Measurements from ENCODE around the gene CREBZF.
"Not testable (repeated sequence)": the region's sequence is repeated elsewhere in the genome, so short reads cannot be mapped to it uniquely, and the experiment has no call there.

The CREBZF gene

DNA sequence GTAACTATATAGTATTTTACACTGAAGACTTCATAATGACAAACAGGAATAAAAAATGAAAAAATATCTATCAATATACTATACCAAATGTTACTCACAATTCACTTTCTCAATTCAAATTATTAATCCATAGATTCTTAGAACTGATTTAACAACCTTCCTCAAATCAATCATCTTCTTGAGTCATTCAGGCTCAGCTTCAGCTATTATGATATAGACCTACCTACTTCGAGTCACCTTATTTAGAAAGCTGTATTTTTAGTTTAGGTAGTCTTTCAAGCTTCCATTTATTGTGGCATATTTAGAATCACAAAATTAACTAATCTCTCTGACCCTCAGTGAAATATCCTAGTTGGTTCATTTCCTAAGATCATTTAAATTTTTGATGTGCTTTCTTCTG is 8.2 kb downstream of the CREBZF start:
- Mint-ChIP-seq H3K27me3 (ENCODE audit: low read depth) (no peaks in the 10 kb centered on the region), H3K36me3 (ENCODE audit: low read depth) (peaks cover 57% of the 10 kb centered on the region), H3K9me3 (no peaks in the 10 kb centered on the region), H3K4me1 (peaks cover 30% of the 10 kb centered on the region), H3K4me3 (no peak overlapping the region), H3K27ac (no peak overlapping the region)
- TF ChIP-seq, protein P1, sequence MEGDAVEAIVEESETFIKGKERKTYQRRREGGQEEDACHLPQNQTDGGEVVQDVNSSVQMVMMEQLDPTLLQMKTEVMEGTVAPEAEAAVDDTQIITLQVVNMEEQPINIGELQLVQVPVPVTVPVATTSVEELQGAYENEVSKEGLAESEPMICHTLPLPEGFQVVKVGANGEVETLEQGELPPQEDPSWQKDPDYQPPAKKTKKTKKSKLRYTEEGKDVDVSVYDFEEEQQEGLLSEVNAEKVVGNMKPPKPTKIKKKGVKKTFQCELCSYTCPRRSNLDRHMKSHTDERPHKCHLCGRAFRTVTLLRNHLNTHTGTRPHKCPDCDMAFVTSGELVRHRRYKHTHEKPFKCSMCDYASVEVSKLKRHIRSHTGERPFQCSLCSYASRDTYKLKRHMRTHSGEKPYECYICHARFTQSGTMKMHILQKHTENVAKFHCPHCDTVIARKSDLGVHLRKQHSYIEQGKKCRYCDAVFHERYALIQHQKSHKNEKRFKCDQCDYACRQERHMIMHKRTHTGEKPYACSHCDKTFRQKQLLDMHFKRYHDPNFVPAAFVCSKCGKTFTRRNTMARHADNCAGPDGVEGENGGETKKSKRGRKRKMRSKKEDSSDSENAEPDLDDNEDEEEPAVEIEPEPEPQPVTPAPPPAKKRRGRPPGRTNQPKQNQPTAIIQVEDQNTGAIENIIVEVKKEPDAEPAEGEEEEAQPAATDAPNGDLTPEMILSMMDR (IDR thresholded peaks at IDR 0.05; ENCODE audit: unreplicated experiment in 3 of 3) = no peak

DNA sequence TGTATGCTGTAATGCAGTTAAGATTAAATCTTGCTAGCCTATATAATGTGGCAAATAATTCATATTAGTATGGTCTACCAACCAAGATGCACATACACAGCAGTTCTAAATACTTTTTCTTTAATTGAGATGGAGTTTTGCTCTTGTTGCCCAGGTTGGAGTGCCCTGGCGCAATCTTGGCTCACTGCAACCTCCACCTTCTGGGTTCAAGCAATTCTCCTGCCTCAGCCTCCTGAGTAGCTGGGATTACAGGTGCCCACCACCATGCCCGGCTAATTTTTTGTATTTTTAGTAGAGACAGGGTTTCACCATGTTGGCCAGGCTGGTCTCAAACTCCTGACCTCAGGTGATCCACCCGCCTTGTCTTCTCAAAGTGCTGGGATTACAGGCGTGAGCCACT is 10.6 kb downstream of the CREBZF start:
- not testable (repeated sequence) for H3K9me3 Mint-ChIP-seq; H3K27ac Mint-ChIP-seq; H3K27me3 Mint-ChIP-seq (ENCODE audit: low read depth); H3K4me3 Mint-ChIP-seq
- peaks cover 42% of the 10 kb centered on the region for H3K36me3 Mint-ChIP-seq (ENCODE audit: low read depth)
- peaks cover 14% of the 10 kb centered on the region for H3K4me1 Mint-ChIP-seq

GRCh38 chr11:85652786-85653447 is 12.0 kb downstream of the CREBZF start:
- Mint-ChIP-seq H3K9me3 (no peaks in the 10 kb centered on the region), H3K27ac (no peak overlapping the region), H3K27me3 (ENCODE audit: low read depth) (no peaks in the 10 kb centered on the region), H3K4me1 (peaks cover 19% of the 10 kb centered on the region), H3K36me3 (ENCODE audit: low read depth) (peaks cover 29% of the 10 kb centered on the region), H3K4me3 (no peak overlapping the region)
- TF ChIP-seq, protein P1 (IDR thresholded peaks at IDR 0.05; ENCODE audit: unreplicated experiment in 3 of 3) = no peak

GRCh38 chr11:85651118-85651517 is 13.8 kb downstream of the CREBZF start:
- Mint-ChIP-seq H3K4me3 (no peak overlapping the region), H3K27ac (no peak overlapping the region), H3K36me3 (ENCODE audit: low read depth) (peaks cover 18% of the 10 kb centered on the region), H3K27me3 (ENCODE audit: low read depth) (no peaks in the 10 kb centered on the region), H3K9me3 (no peaks in the 10 kb centered on the region), H3K4me1 (peaks cover 23% of the 10 kb centered on the region)
- TF ChIP-seq, protein P1 (IDR thresholded peaks at IDR 0.05; ENCODE audit: unreplicated experiment in 3 of 3) = no peak

- TF ChIP-seq, protein P1 (IDR thresholded peaks at IDR 0.05; ENCODE audit: unreplicated experiment in 3 of 3) = no peak
These were observed 17.2 kb downstream of the CREBZF start, which contains the start of gene TMEM126A for GRCh38 chr11:85647604-85648299. TSS of gene TMEM126A (plus strand) at chr11:85647967. CDS start at chr11:85650256, 2,289 bp downstream.

GRCh38 chr11:85647078-85647477 is 17.9 kb downstream of the CREBZF start:
- no peaks in the 10 kb centered on the region for H3K27me3 Mint-ChIP-seq (ENCODE audit: low read depth)
- H3K27ac Mint-ChIP-seq = peak overlapping the region; percentile 93 to 97 (median 93)
- peaks cover 8% of the 10 kb centered on the region for H3K36me3 Mint-ChIP-seq (ENCODE audit: low read depth)
- TF ChIP-seq, protein P1 (IDR thresholded peaks at IDR 0.05; ENCODE audit: unreplicated experiment in 3 of 3) = no peak
- no peaks in the 10 kb centered on the region for H3K9me3 Mint-ChIP-seq
- H3K4me1 Mint-ChIP-seq = peaks cover 40% of the 10 kb centered on the region
- peak overlapping the region; percentile 91 to 97 (median 97) for H3K4me3 Mint-ChIP-seq

More at GRCh38 chr11:85647604-85648299, 17.2 kb downstream of the CREBZF start, which contains the start of gene TMEM126A:
- Mint-ChIP-seq H3K27ac (peak within 1 kb of the TSS; percentile 93 to 97 (median 93)), H3K9me3 (no peaks in the 10 kb centered on the region), H3K4me3 (peak within 1 kb of the TSS; percentile 91 to 97 (median 97)), H3K4me1 (peaks cover 40% of the 10 kb centered on the region), H3K27me3 (ENCODE audit: low read depth) (no peaks in the 10 kb centered on the region), H3K36me3 (ENCODE audit: low read depth) (peaks cover 12% of the 10 kb centered on the region)
